DMS 273 treated with DMSO at 0.1 percent for 48 hours (cell line): ENCODE results near the gene MAFB.
A peak's percentile ranks its signal among the peaks of the same experiment; 100 is the strongest.

Experiments used
- DNase-seq: peaks from one replicate; lab custom pipeline; 2025; lab: John Stamatoyannopoulos, UW

Gene MAFB

GRCh38 chr20:40702504-40702903 is 13.5 kb upstream of the MAFB start:
- DNase-seq, result no peak

- no peak for DNase-seq
Observed at GRCh38 chr20:40698744-40699143, 9.7 kb upstream of the MAFB start.

DNA sequence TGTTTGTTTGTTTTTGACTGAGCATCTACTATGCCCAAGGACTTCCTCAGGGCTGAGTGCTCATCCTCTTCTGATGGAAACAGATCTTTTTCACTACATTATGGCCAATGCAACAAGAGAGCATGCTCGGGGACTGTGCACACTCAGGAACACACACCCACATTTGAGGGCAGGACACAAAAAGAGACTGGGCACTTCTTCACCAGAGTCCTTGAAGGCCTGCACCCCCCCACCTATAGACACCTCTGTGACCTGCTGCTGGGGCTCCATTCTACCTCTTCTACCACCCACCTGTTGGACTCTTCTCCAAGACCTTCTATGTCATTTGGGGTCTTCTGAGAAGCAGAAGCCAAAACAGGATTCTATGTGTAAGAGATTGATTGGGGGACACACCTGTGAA is 9.2 kb upstream of the MAFB start:
- no peak for DNase-seq

DNA sequence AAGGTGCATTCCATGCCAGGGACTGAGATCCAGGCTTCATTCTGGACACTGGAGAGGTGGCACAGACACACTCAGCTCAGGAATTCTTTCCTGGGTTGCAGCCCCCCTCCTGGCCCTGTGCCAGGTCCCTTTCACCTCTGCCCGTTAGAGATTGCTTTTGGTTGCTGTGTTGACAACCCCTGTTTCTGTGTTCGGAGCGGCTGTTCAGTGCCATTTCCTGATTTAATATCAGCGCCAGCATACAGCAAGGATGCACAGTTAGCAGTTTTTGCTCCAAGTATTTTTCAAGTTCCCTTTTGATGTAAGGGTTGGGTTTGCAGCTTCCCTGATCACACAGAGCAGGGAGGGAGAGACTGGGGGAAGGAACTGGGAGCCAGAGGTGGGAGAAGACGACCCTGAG is 8.5 kb upstream of the MAFB start:
- DNase-seq, result no peak

DNA sequence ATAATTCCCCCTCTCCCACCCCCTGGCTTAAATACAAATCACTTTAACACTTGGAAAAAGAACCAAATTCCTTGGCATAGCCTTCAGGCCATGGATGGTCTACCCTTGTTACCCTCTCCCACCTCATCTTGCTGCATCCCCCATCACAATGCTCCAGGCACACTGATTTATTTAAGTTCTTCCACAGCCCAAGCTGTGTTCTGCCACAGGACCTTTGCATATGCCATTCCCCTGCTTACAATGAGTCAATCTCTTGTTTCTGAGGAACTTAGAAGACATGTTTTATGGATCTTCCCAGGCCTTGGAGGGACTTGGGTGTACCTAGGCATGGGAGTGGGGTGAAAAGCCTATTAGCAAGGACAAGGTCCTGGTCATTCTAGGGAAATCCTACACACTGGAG is 6.2 kb upstream of the MAFB start:
- DNase-seq, result no peak

DNA sequence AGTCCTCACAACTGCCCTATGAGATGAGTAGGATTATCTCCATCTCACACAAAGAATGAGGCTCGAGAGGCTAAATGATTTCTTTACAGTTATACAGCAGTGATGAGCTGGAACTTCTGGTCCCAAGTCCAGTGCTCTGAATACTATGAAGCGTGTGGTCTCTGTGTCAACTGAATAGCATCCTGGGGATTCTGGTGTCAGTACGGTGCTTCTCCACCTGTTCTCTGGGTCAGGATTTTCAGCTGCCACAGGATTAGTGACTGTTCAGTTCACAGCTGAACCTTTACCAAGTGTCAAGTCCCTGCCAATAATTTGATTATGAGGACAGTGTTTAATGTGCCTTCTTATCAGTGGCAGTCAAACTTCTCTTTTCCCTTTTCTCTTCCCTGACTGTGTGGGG is 5.2 kb upstream of the MAFB start:
- DNase-seq, result no peak

DNA sequence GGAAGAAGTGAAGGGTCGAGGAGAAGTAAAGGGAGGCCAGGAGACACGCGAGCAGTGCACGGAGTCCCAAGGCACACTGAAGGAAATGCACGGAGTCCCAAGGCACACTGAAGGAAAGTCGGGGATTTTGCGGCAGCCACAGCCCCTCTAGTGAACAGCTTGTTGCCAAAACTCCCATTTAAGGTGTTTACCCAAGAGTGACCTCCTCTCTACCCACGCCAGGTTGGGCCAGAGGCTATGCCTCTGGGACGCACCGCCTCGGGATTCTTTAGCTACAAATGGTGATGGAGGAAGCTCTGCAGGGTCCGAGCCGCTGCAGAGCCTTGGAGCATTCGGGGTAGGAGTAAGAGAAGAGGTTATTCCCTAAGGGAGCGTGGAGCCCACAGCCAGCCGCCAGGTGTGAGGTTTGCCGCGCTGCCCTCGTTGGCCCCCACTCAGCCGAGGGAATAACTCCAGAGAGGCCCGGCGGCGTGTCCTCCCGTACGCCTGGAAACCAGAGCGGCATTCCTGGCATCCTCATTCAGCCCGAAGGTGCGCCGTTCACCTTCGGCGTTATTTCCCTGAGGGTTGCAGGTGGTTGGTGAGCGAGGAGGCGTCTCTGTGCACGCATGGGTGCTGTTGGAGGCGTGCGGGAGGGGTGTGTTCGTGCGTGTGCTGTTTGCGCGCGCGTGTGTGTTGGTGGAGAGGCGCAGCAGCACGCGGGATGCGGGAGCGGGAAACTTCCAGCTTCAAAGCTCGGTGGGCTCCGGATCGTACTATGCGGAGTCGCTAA is 3.4 kb upstream of the MAFB start:
- no peak for DNase-seq

GRCh38 chr20:40691566-40692239 is 2.7 kb upstream of the MAFB start:
- DNase-seq, result no peak

DNA sequence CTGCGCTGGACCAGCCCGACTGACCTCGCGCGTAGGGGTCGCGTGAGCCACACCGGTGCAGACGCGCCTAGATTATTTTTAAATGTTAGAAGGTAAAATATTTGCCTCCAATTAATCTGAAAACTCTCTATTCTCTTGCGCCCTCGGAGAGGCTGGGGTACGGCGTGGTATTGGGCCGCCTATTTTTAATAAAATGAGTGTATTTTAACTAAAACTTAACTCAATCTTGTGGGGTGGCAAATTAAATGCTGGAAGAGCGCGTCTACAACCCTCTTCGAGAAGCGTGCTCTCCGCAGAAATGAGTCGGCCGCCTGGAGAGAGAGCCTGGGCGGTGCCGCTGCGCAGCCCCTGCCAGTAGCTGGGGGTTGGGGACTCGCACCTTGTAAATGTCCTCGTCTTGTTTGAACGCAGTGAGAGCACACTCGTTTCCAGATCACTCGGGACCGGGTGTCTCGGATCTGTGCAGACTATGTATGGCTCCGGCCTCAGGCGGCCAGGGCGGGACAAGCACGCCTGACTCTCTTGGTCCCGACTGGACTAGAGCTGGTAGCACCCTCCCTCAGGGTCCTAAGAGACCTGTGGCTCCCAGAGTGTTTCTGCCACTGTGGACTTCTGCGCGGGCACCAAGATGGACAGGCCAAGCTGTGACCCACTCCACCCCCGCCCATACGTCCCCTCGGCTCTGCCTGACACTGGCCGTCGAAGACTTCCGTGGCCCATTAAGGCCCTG is 2.0 kb upstream of the MAFB start:
- no peak for DNase-seq

- peak; percentile 12 for DNase-seq
Observed at GRCh38 chr20:40689943-40690835, 1.2 kb upstream of the MAFB start.

GRCh38 chr20:40688129-40689099 is 622 bp downstream of the MAFB start:
- DNase-seq, result no peak

- DNase-seq, result no peak
Observed at GRCh38 chr20:40687384-40688128, 1.5 kb downstream of the MAFB start.

GRCh38 chr20:40686893-40687292 is 2.1 kb downstream of the MAFB start:
- no peak for DNase-seq

DNA sequence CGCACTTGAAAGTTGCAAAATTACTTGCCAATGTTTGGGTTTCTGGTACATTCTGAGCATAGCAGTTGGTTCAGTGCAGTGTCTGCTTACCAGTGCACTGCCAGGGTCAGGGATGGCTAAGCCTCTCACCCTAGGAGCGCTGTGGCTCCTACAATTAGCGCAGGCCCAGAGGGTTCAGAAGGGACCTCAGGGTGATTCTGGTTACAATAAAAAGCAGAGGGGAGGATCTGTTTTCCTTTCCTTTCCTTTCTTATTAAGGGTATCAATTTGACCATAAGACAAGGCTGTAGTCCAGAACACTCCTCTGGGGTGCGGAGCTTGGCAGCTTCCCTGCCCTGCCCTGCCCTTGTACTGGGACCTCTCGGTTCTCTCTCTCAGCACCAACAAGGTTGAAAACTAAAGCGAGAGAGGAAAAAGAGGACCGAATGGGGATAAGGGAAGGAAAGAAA is 2.6 kb downstream of the MAFB start:
- DNase-seq, result no peak

DNA sequence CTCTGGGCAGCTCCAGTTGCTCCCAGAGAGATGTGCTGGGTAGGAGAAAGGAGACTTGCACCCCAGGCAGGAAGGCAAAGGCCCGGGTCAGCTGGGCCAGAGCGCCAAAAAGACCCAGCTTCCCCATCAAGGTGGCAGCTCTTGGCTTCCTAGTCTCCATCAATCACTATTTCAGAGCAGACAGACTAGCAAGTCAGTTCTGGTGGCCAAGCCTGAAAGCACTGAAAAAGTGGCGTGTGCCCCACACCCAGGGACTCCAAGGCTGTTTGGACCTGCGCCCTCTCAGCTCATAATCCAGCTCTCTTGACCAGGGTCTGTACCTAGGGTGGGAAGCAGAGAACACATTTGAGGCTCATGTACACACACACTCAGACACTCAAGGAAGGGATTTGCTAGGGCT is 3.7 kb downstream of the MAFB start:
- DNase-seq, result no peak

GRCh38 chr20:40683894-40684268 is 5.2 kb downstream of the MAFB start:
- no peak for DNase-seq

GRCh38 chr20:40683221-40683893 is 5.7 kb downstream of the MAFB start:
- no peak for DNase-seq

DNA sequence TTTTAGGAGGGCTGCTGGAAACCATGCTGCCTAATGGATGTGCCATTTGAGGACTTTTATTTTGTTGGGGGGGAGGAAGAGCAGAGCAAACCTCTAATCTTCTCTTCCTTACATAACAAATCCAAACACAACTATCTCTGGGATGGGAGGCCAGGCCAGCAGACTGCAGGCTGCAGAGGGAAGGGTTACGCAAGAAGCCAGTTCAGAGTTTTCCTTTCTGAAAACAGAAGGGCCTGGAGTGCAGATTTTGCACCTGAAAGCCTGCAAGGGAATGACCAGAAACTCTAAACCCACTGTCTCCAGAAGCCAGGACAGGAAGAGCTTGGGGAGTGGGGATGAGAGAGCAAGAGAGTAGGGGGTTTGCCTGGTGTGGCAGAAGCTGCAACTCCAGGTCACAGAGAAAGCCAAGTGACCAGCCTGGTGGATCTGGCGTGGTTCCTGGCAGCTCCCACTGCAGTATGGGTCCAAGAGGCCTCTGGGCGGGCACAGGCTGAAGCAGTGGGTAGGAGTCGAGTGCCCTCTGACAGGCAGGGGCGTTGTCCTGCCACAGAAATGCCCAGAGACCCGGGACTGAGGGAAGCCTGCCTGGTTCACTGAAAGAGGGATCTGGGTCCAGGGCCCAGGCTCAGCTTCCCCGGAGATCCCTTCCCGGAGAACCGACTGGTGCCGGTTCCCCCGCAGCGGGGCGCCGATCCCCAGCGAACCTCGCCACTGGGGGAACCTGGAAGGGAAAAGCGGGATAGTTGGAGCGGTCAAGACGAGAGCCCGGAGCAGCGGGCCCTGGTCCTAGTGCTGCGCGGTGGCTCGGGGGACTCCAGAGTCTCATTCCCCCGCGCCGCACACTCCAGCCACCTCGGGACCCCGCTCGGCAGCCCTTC is 6.7 kb downstream of the MAFB start:
- no peak for DNase-seq

DNA sequence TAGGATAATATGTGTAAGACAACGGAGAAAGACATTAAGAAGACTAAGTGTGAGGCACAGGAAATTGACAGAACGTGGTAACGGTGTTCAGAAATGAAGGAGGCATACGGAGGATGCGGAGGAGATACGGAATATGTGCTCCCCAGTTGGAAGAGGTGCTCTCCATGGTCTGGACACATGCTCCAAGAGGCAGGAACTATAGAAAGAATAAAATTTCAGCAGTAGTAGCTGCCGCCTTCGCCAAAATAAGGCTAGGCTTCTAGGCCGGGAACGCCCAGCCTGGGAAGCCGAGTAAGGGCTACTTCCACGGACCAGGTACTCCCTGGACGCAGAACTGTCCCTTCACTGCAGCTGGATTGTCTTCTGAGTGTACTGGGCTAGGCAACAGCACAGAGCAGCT is 7.4 kb downstream of the MAFB start:
- DNase-seq, result no peak
